HG02970 (cell line): ENCODE data around the gene SPIRE1.
"Not testable (repeated sequence)": the region's sequence is repeated elsewhere in the genome, so short reads cannot be mapped to it uniquely, and the experiment has no call there.

Experiments used
- ATAC-seq: cut with Tn5 transposase; IDR thresholded peaks from one replicate; pipeline ENCODE4 v1.9.1; 2021; ENCODE audit warnings: mild to moderate bottlenecking, moderate library complexity, moderate number of reproducible peaks; ENCODE audit not compliant: unreplicated experiment, low FRiP score

The SPIRE1 gene

DNA sequence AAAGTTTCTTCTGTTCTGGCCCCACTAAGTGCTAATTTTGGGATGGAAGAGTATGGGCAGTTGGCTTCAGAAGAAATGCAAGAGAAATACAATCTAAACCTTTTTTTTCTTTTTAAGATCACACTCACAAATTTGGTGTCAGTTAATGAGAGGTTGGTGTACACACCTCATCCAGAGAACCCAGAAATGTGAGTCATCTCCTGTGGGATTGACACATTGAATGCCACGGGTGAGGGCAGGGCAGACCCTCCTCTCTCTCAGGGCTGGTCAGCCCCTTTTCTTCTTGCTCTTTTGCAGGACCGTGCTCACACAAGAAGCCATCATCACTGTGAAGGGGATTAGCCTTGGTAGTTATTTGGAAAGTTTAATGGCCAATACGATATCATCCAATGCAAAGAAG lies 231.0 kb downstream of the SPIRE1 start:
- ATAC-seq, result no peak

- ATAC-seq, result no peak
These were observed 233.7 kb downstream of the SPIRE1 start for GRCh38 chr18:12424252-12424651.

DNA sequence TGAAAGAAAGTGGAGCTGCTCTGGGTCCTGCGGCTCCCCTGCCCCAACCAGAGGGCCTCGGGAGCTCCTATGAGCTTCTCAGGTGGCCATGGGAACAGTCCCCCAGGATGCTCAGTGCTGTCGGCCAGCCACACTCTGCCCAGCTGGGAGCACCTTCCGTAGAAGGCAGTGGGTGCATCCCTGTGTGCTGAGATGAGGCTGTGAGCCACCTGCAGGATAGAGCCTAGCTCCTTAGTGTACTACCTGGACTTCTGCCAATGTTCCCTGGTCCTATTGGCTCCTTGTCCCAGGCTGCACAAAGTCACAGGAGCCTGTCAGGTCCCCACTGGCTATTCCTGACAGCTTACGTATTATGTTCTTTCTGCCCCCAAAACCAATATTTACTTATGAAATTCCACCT lies 234.1 kb downstream of the SPIRE1 start:
- no peak for ATAC-seq

DNA sequence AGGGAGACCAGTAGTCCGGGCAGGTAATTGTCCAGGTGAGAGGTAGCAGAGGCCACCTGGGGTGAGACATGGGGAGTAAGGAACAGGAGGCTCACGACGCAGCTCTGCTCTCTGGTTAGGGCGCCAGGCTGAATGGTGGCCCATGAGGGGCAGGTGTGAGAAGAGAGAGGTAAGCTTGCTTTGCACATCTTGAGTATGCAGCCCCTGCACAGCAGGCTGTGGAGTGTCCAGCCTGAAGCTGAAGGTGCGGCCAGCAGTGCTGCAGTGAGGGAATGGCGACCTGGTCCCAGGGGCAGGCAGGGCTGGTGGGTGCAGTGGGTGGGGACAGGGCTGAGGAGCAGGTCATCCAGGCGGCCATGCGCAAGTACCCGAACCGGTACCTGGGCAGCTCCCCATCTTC lies 234.5 kb downstream of the SPIRE1 start:
- ATAC-seq, result no peak

GRCh38 chr18:12422936-12423335 lies 235.0 kb downstream of the SPIRE1 start:
- no peak for ATAC-seq

DNA sequence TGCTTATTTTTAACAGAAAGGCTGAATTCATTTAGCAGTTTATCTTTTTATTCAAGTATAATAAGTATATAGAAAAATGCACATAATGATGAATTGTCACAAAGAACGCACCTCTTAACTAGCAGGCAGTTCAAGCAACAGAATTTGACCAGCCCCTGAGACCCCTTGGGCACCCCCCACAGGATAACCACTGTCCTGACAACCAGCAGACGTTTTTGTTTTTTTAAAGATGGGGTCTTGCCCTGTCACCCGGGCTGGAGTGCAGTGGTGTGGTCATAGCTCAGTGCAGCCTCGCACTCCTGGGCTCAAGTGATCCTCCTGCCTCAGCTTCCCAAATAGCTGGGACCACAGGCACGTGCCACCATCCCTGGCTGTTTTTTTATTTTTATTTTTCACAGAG lies 236.2 kb downstream of the SPIRE1 start:
- ATAC-seq, result no peak

DNA sequence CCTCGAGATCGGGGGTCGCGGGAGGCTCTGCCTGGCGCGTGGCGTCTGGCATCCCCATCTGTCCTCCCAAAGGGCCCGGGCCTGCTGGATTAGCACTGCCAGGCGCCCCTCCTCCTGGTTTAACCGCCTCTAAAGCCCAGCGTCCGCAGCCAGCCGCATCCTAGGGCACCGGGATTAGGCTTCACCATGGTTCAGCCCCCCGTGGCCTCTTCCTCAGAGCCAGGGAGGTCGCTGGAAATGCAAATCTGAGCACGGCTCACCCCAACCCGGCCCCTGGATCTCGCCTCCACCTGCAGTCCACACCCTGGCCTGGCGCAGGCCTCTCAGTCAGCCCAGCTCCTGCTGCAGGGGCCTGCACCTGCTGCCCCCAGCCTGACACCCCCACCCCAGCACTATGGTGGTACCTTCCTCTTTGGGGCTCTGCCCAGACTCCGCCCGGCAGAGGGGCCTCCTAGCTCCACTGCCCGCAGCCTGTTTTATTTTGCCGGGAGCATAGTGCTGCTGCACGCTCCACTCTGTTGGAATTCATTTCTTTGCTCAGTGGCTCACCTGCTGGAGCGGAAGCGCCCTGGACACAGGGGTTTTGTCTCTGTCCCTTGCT lies 237.0 kb downstream of the SPIRE1 start:
- ATAC-seq, result no peak

DNA sequence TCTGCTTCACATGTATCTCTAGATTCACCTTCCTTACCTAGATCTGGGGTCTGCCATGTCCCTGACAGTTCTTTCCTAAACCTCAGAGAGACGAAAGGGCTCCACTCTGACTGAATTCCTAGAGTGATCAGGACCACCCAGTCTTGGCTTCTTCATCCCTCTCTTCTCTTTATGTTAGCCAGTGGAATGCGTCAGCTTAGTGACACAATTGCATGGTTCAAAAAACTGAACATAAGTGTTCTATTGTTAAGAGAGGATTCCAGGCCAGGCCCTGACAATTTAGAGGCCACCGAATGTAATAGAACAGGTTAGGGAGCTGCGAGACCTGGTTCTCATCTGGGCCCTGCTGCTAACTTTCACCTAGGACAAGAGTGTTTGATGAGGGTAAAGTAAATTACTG lies 240.2 kb downstream of the SPIRE1 start:
- ATAC-seq, result no peak

DNA sequence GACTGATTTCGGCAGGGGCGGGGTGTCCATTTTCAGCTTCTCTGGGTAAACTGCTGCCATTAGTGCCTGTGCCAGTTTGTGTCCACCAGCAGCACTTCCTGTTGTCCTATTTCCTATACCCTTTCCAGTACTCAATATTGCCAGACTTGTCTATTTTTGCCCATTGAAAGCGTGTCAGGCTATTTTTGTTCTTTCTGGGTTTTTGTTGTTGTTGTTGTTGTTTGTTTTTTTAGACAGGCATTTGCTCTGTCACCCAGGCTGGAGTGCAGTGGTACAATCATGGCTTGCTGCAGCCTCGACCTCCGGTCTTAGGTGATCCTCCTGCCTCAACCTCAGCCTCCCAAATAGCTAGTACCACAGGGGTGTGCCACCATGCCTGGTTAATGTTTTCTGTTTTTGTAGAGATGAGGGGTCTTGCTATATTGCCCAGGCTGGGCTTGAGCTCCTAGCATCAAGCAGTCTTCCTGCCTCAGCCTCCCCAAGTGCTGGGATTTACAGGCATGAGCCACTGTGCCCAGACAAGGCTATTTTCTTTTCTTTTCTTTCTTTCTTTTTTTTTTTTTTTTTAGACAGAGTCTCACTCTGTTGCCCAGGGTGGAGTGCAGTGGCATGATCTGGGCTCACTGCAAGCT lies 241.7 kb downstream of the SPIRE1 start:
- ATAC-seq, result no peak

GRCh38 chr18:12411456-12411855 lies 246.5 kb downstream of the SPIRE1 start:
- ATAC-seq, result no peak

- not testable (repeated sequence) for ATAC-seq
These were observed 247.2 kb downstream of the SPIRE1 start for GRCh38 chr18:12410747-12411146.

GRCh38 chr18:12410081-12410481 lies 247.8 kb downstream of the SPIRE1 start:
- no peak for ATAC-seq

GRCh38 chr18:12409469-12409868 lies 248.4 kb downstream of the SPIRE1 start:
- no peak for ATAC-seq

- ATAC-seq, result no peak
These were observed 249.5 kb downstream of the SPIRE1 start for GRCh38 chr18:12408247-12408869.

- no peak for ATAC-seq
These were observed 251.4 kb downstream of the SPIRE1 start for GRCh38 chr18:12406371-12407111.

- ATAC-seq, result no peak
These were observed 252.8 kb downstream of the SPIRE1 start for GRCh38 chr18:12405066-12405465.

- ATAC-seq, result no peak
These were observed 254.1 kb downstream of the SPIRE1 start for GRCh38 chr18:12403601-12404506.

DNA sequence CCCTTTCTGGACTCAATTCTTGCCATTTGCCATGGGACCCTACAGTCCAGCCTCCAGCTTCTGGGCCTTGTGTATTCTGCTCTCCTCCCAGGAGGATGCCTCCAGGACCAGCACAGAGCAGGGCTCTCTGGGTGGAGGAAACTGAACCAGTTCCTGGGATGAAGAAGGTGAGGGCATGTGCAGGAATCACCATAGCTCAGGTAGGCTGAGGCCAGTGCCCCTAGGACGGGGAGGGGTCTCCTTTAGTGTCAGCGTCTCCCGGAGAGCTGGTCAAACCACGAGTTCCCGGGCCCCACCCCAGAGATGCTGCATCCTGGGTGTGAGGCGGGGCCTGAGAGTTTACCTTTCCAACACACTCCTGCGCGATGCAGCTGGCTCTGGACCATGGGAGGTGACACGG lies 256.0 kb downstream of the SPIRE1 start:
- no peak for ATAC-seq

GRCh38 chr18:12399231-12399630 lies 258.7 kb downstream of the SPIRE1 start:
- ATAC-seq, result no peak

DNA sequence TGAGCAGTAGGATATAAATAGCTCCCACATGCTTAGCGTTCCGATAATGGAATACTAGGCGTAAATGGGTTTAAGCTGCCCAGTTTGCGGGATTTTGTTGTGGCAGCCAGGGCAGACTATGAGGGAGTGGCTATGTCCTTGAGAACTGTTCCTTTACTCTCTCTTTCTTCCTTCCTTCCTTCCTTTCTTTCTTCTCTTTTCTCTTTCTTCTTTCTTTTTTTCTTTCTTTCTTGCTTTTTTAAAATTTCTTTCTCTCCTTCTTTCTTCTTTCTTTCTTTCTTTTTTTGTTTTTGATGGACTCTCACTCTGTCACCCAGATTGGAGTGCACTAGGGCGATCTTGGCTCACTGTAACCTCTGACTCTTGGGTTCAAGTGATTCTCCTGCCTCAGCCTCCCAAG lies 259.3 kb downstream of the SPIRE1 start:
- no peak for ATAC-seq
